Measurements from ENCODE around the gene C12orf60. TPM values are rescaled to one million over a fixed set of nuclear protein-coding genes. Genes with fewer than 3 reads are reported as not detected.
A peak's percentile ranks its signal among the peaks of the same experiment; 100 is the strongest.

Gene C12orf60
- total RNA-seq, 1 experiment from 2014 or later = 2.6 TPM

DNA sequence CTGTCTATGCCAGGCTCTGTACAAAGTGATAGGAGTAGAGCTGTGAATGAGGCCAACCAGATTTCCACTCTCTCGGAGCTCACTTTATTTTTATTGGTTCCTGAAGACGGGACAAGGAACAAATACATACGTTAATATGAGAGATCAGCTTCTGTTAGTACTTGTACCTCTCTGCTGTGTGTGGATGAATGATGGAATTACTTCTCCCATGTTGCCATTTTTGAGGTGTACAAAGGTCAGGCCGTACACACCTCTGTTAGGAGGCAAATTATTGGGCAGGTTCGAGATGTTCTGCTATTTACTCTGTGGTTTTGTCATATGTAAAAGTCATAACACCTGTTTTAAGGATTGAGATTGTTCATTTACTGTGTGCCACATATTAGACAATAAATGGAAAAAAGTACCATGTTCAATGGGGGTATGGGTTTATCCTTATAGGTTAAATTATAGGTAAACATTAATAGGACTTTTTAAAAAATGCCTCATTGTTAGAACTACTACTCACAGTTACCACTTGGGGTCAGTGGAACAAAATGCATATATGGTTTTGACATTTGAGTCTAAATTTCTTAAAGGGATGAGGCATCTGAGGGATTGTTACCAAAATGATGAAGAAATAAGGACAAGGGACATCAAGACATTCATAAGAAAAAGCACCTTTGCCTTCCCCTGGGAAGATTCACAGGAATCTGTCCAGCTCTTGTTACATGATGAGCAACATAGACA lies 27.1 kb upstream of the C12orf60 start:
- BruUV-seq (replicated peaks) = no TSS peak
- Mint-ChIP-seq H3K27me3 (ENCODE audit: insufficient read depth, unreplicated experiment) (no peaks in the 10 kb centered on the region), H3K4me1 (ENCODE audit: insufficient read depth, unreplicated experiment) (peaks cover 17% of the 10 kb centered on the region), H3K36me3 (ENCODE audit: insufficient read depth, unreplicated experiment) (peaks cover 13% of the 10 kb centered on the region), H3K4me3 (ENCODE audit: unreplicated experiment) (peak overlapping the region; percentile 97), H3K9me3 (ENCODE audit: unreplicated experiment) (no peaks in the 10 kb centered on the region), H3K27ac (ENCODE audit: low read depth, unreplicated experiment) (peak overlapping the region; percentile 99)
- TF ChIP-seq, protein P1, sequence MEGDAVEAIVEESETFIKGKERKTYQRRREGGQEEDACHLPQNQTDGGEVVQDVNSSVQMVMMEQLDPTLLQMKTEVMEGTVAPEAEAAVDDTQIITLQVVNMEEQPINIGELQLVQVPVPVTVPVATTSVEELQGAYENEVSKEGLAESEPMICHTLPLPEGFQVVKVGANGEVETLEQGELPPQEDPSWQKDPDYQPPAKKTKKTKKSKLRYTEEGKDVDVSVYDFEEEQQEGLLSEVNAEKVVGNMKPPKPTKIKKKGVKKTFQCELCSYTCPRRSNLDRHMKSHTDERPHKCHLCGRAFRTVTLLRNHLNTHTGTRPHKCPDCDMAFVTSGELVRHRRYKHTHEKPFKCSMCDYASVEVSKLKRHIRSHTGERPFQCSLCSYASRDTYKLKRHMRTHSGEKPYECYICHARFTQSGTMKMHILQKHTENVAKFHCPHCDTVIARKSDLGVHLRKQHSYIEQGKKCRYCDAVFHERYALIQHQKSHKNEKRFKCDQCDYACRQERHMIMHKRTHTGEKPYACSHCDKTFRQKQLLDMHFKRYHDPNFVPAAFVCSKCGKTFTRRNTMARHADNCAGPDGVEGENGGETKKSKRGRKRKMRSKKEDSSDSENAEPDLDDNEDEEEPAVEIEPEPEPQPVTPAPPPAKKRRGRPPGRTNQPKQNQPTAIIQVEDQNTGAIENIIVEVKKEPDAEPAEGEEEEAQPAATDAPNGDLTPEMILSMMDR (IDR thresholded peaks at IDR 0.05; ENCODE audit: unreplicated experiment) = no peak
- ChIA-PET POLR2A (interaction anchor here (0.9 to 8.5 kb wide), 6 partner anchors 19 to 411 kb away, joined by 3 to 285 read pairs (median 4); partner anchors contain the start of genes ATF7IP, C12orf60 and WBP11), CTCF (interaction anchor here (0.8 to 2.6 kb wide), 9 partner anchors 7 to 219 kb away, joined by 3 to 7 read pairs (median 4); no protein-coding TSS in a partner anchor)
- intact Hi-C loops (cut with micrococcal nuclease) = loop anchor here (10.0 kb wide), 2 partner anchors 68 to 372 kb away; partner anchors contain the start of gene ART4
- peak; percentile 26 for DNase-seq (ENCODE audit: unreplicated experiment)

DNA sequence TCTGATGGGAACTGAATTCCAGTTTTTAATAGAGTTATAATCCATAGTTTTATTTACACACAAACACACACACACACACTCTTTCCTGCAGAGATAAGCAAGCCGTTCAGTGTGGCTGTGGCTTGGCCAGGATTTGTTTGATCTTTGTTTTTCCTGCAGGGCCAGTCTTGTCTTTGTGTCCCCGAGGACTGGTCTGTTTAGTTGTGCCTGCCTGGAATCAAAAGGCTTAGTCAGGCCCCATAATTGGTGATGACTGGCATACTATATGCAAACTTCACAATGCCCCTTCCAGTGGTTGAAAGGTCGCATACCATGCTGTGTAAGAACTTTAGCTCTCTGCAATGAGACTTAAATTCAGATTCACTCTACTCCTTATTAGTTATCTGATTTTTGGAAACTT lies 26.2 kb upstream of the C12orf60 start:
- H3K27ac Mint-ChIP-seq (ENCODE audit: low read depth, unreplicated experiment) = peak overlapping the region; percentile 99

GRCh38 chr12:14779834-14780233 lies 23.6 kb upstream of the C12orf60 start:
- intact Hi-C loops (cut with micrococcal nuclease) = loop anchor here (10.0 kb wide), 2 partner anchors 65 to 375 kb away; partner anchors contain the start of gene ART4
- POLR2A ChIA-PET = interaction anchor here (4.0 to 4.2 kb wide), 2 partner anchors 9 to 23 kb away, joined by 21 to 27 read pairs; partner anchors contain the start of genes C12orf60 and WBP11
- CTCF ChIA-PET = interaction anchor here (0.7 to 2.8 kb wide), 2 partner anchors 31 to 1076 kb away, joined by 5 to 9 read pairs; no protein-coding TSS in a partner anchor
- H3K27me3 Mint-ChIP-seq (ENCODE audit: insufficient read depth, unreplicated experiment) = no peaks in the 10 kb centered on the region
- H3K4me3 Mint-ChIP-seq (ENCODE audit: unreplicated experiment) = no peak overlapping the region
- no TSS peak for BruUV-seq (replicated peaks)
- H3K27ac Mint-ChIP-seq (ENCODE audit: low read depth, unreplicated experiment) = no peak overlapping the region
- DNase-seq (ENCODE audit: unreplicated experiment) = no peak
- no peaks in the 10 kb centered on the region for H3K9me3 Mint-ChIP-seq (ENCODE audit: unreplicated experiment)
- TF ChIP-seq, protein P1 (IDR thresholded peaks at IDR 0.05; ENCODE audit: unreplicated experiment) = no peak
- peaks cover 17% of the 10 kb centered on the region for H3K4me1 Mint-ChIP-seq (ENCODE audit: insufficient read depth, unreplicated experiment)
- peaks cover 13% of the 10 kb centered on the region for H3K36me3 Mint-ChIP-seq (ENCODE audit: insufficient read depth, unreplicated experiment)

More for the DNA sequence above, 26.2 kb upstream of the C12orf60 start:
- TF ChIP-seq, protein P1 (IDR thresholded peaks at IDR 0.05; ENCODE audit: unreplicated experiment) = no peak
- peak overlapping the region; percentile 97 for H3K4me3 Mint-ChIP-seq (ENCODE audit: unreplicated experiment)
- H3K4me1 Mint-ChIP-seq (ENCODE audit: insufficient read depth, unreplicated experiment) = peaks cover 17% of the 10 kb centered on the region
- intact Hi-C loops (cut with micrococcal nuclease) = loop anchor here (10.0 kb wide), 2 partner anchors 68 to 372 kb away; partner anchors contain the start of gene ART4
- H3K36me3 Mint-ChIP-seq (ENCODE audit: insufficient read depth, unreplicated experiment) = peaks cover 13% of the 10 kb centered on the region
- no peaks in the 10 kb centered on the region for H3K9me3 Mint-ChIP-seq (ENCODE audit: unreplicated experiment)
- no peak for DNase-seq (ENCODE audit: unreplicated experiment)
- BruUV-seq (replicated peaks) = no TSS peak
- POLR2A ChIA-PET = interaction anchor here (0.5 to 4.0 kb wide), 5 partner anchors 22 to 411 kb away, joined by 3 to 27 read pairs (median 3); partner anchors contain the start of genes C12orf60 and WBP11
- no peaks in the 10 kb centered on the region for H3K27me3 Mint-ChIP-seq (ENCODE audit: insufficient read depth, unreplicated experiment)
- CTCF ChIA-PET = interaction anchor here (0.7 to 2.8 kb wide), 7 partner anchors 15 to 71 kb away, joined by 3 to 9 read pairs (median 4); partner anchors contain the start of gene WBP11

DNA sequence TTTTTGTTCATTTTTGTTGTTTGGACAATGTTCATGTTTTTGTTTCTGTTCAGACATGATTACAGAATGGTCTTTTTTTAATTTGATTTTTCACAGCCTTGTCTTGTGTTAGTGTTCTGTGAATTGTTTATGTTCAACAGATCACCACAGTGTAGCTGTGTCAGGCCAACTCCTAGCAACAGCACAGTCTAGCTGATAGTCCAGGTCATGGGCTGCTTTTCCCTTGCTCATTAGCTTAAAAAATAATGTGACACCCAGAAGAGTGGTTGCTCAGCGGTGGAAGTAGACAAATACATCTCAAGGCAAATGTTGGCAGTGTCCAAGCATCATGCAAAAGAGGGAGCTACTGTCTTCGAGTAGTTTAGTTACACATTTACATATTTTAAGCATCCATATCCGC lies 22.6 kb upstream of the C12orf60 start:
- no peak overlapping the region for H3K4me3 Mint-ChIP-seq (ENCODE audit: unreplicated experiment)
- H3K4me1 Mint-ChIP-seq (ENCODE audit: insufficient read depth, unreplicated experiment) = peaks cover 13% of the 10 kb centered on the region

More for the DNA sequence above, 22.6 kb upstream of the C12orf60 start:
- no peaks in the 10 kb centered on the region for H3K9me3 Mint-ChIP-seq (ENCODE audit: unreplicated experiment)
- no peaks in the 10 kb centered on the region for H3K27me3 Mint-ChIP-seq (ENCODE audit: insufficient read depth, unreplicated experiment)
- TF ChIP-seq, protein P1 (IDR thresholded peaks at IDR 0.05; ENCODE audit: unreplicated experiment) = no peak
- no TSS peak for BruUV-seq (replicated peaks)
- no peak for DNase-seq (ENCODE audit: unreplicated experiment)
- intact Hi-C loops (cut with micrococcal nuclease) = no loop called here
- POLR2A ChIA-PET = interaction anchor here (4.0 to 4.2 kb wide), 2 partner anchors 10 to 22 kb away, joined by 21 to 27 read pairs; partner anchors contain the start of genes C12orf60 and WBP11
- H3K27ac Mint-ChIP-seq (ENCODE audit: low read depth, unreplicated experiment) = no peak overlapping the region
- H3K36me3 Mint-ChIP-seq (ENCODE audit: insufficient read depth, unreplicated experiment) = peaks cover 23% of the 10 kb centered on the region
- CTCF ChIA-PET = interaction anchor here (1.2 to 2.1 kb wide), 2 partner anchors 10 to 30 kb away, joined by 3 to 7 read pairs; a partner anchor contains a TSS

Measured in MCF 10A (cell line).